Type B pancreatic cell (in vitro differentiated cells): Measurements from ENCODE around the gene TCEA2. TPM values are rescaled to one million over a fixed set of nuclear protein-coding genes. Genes with fewer than 3 reads are reported as not detected.

Experiments used
- DNase-seq: peaks from one replicate; pipeline ENCODE4 v3.0.0; 2021; ENCODE audit warnings: mixed read lengths; ENCODE audit not compliant: unreplicated experiment; ENCODE audit errors: extremely low spot score
- H3K27ac Mint-ChIP-seq: 2 replicates; pipeline ENCODE4 v1.8.0; 2021; ENCODE audit warnings: mild to moderate bottlenecking, mixed read lengths
- H3K27me3 Mint-ChIP-seq: 2 replicates; pipeline ENCODE4 v1.8.0; 2021; ENCODE audit warnings: mixed read lengths
- H3K36me3 Mint-ChIP-seq: 2 replicates; pipeline ENCODE4 v1.8.0; 2021; ENCODE audit warnings: mixed read lengths
- H3K4me1 Mint-ChIP-seq: one replicate; pipeline ENCODE4 v1.8.0; 2021; ENCODE audit warnings: mixed read lengths; ENCODE audit not compliant: unreplicated experiment
- H3K4me3 Mint-ChIP-seq: 2 replicates; pipeline ENCODE4 v1.8.0; 2021; ENCODE audit warnings: mild to moderate bottlenecking, mixed read lengths
- H3K9me3 Mint-ChIP-seq: 2 replicates; pipeline ENCODE4 v1.8.0; 2021; ENCODE audit warnings: mixed read lengths
- CTCF ChIP-seq: fragments of 200-600 bp; sonication (generic); conservative IDR thresholded peaks from 2 replicates; pipeline ENCODE4 v1.5.0; 2021; ENCODE audit warnings: antibody characterized with exemption, mild to moderate bottlenecking
- total RNA-seq: library from RNA; stranded (reverse); gene quantifications from 2 replicates; pipeline ENCODE4 v1.2.1, GENCODE V29; 2021; ENCODE audit warnings: low replicate concordance

Gene TCEA2
- total RNA-seq, 1 donor from 2014 or later: 73.3 TPM

GRCh38 chr20:64099880-64100565 lies 37.0 kb downstream of the TCEA2 start:
- H3K27ac Mint-ChIP-seq: no peak overlapping the region
- DNase-seq: no peak
- H3K4me3 Mint-ChIP-seq: no peak overlapping the region
- H3K27me3 Mint-ChIP-seq: peaks cover 32% of the 10 kb centered on the region
- no peaks in the 10 kb centered on the region for H3K9me3 Mint-ChIP-seq
- H3K36me3 Mint-ChIP-seq: no peaks in the 10 kb centered on the region
- H3K4me1 Mint-ChIP-seq: peaks cover 5% of the 10 kb centered on the region
- no peak for TF ChIP-seq CTCF

GRCh38 chr20:64100566-64100888 lies 37.5 kb downstream of the TCEA2 start:
- TF ChIP-seq CTCF: no peak
- peaks cover 32% of the 10 kb centered on the region for H3K27me3 Mint-ChIP-seq
- H3K36me3 Mint-ChIP-seq: no peaks in the 10 kb centered on the region
- H3K4me1 Mint-ChIP-seq: peaks cover 5% of the 10 kb centered on the region
- no peaks in the 10 kb centered on the region for H3K9me3 Mint-ChIP-seq
- H3K27ac Mint-ChIP-seq: no peak overlapping the region
- no peak overlapping the region for H3K4me3 Mint-ChIP-seq
- DNase-seq: no peak

GRCh38 chr20:64100946-64101688 lies 38.1 kb downstream of the TCEA2 start:
- peaks cover 37% of the 10 kb centered on the region for H3K27me3 Mint-ChIP-seq
- no peaks in the 10 kb centered on the region for H3K9me3 Mint-ChIP-seq
- no peak for DNase-seq
- no peak for TF ChIP-seq CTCF
- no peaks in the 10 kb centered on the region for H3K36me3 Mint-ChIP-seq
- peaks cover 5% of the 10 kb centered on the region for H3K4me1 Mint-ChIP-seq
- no peak overlapping the region for H3K27ac Mint-ChIP-seq
- H3K4me3 Mint-ChIP-seq: peak overlapping the region; percentile 69

DNA sequence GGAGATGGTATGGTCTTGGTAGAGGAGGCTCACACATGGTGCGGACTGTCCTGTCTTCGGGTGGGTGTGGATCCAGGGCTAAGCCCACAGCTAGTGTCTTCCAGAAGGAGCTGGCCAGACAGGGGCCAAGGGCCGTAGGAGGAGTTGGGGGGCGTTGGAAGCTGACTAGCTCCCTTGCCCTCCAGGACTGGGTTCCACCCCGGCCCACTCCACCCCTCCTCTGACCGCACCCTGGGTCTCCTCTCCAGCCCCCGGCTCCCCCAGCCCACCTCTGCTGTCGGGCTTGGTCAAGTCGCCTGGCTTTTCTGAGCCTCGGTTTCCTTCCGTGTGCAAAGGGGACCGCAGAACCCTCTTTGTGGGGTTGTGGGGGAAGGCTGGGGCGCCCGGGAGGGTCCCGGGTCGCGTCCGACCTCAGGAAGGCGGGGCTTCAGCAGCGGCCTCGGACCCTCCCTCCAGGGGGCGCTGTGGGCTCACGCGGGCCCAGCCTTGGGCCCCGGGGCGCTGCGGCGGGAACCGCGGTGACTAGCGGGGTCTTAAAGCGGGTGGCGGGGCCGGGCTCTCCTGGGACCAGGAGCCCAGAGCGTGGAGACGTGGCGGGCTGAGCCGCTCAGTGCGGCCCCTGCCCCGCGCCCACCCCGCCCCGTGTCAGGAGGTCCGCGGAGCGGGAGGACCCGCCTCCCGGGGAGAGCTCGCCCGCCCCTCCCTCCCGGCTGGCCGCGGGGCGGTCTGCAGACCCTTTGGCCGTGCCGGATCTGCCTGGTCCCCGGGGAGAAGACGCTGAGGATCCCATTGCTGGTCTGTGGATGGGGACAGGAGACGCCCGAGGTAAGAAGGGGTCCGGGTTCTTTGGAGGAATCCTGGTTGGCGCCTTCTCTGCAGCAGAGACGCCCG lies 39.0 kb downstream of the TCEA2 start:
- Mint-ChIP-seq H3K36me3 (no peaks in the 10 kb centered on the region), H3K9me3 (no peaks in the 10 kb centered on the region), H3K4me3 (peak overlapping the region; percentile 84), H3K27me3 (peaks cover 42% of the 10 kb centered on the region), H3K4me1 (peaks cover 5% of the 10 kb centered on the region), H3K27ac (no peak overlapping the region)
- peak; percentile 88 for TF ChIP-seq CTCF
- DNase-seq: no peak

- H3K4me3 Mint-ChIP-seq: peak overlapping the region; percentile 84
- no peak for TF ChIP-seq CTCF
- H3K27ac Mint-ChIP-seq: peak overlapping the region; percentile 43
- peaks cover 42% of the 10 kb centered on the region for H3K27me3 Mint-ChIP-seq
- H3K36me3 Mint-ChIP-seq: no peaks in the 10 kb centered on the region
- H3K4me1 Mint-ChIP-seq: peaks cover 5% of the 10 kb centered on the region
- H3K9me3 Mint-ChIP-seq: no peaks in the 10 kb centered on the region
- no peak for DNase-seq
These were observed 39.8 kb downstream of the TCEA2 start for GRCh38 chr20:64102647-64103354.
